HepG2 (cell line): ENCODE measurements around the gene BCAR3. TPM values are rescaled to one million over a fixed set of nuclear protein-coding genes. Genes with fewer than 3 reads are reported as not detected.
A peak's percentile ranks its signal among the peaks of the same experiment; 100 is the strongest.

Experiments
- ATAC-seq: fragments of 200-7000 bp; cut with Tn5 transposase; 3 replicates; pipeline ENCODE4 v1.9.1; 2020; ENCODE audit warnings: mild to moderate bottlenecking, moderate library complexity
- BruUV-seq: library from RNA; stranded (reverse); fragments of 400-500 nt; replicated peaks from 2 replicates; lab custom pipeline; 2021; lab: Mats Ljungman, UMichigan
- CTCF ChIA-PET: fragments of 300-600 bp; formaldehyde crosslinking; extraction: SDS; loops from one replicate; lab custom pipeline; 2021; ENCODE audit warnings: low total read pairs, inconsistent platforms, low intra/inter-chr PET ratio; lab: Yijun Ruan, JAX
- POLR2A ChIA-PET: fragments of 350-600 bp; sonication (Branson Sonifier 250); formaldehyde crosslinking; loops from one replicate; lab custom pipeline; 2020; ENCODE audit warnings: antibody characterized with exemption, inconsistent platforms; lab: Yijun Ruan, JAX
- DNase-seq: peaks from one replicate; pipeline ENCODE4 v3.0.0-alpha.2; 2015; ENCODE audit warnings: low spot score
- FAIRE-seq: peaks from 3 replicates; lab custom pipeline; 2011; peaks lifted over from hg19 to GRCh38; lab: Jason Lieb, UNC
- H2AFZ ChIP-seq: one replicate; pipeline ENCODE4 v1.6.1; 2011; ENCODE audit warnings: low read length, inconsistent platforms
- H3K27ac ChIP-seq: fragments of 300-600 bp; 3 replicates; pipeline ENCODE4 v1.8.0; 2011; ENCODE audit warnings: mixed run types, mild to moderate bottlenecking, mixed read lengths, low read length, inconsistent platforms; ENCODE audit not compliant: insufficient read depth; ENCODE audit errors: extremely low read length
- H3K27me3 ChIP-seq, 2 experiments: fragments of 200-600 bp in 1 of 2; 2 replicates in 1 of 2; 3 replicates in 1 of 2; pipeline versions ENCODE4 v1.6.0 to v1.8.0; 2011; ENCODE audit warnings: low read length in 2 of 2, mild to moderate bottlenecking in 2 of 2, moderate library complexity in 2 of 2, inconsistent platforms in 1 of 2; ENCODE audit not compliant: insufficient read depth in 2 of 2, control insufficient read depth in 1 of 2
- H3K36me3 ChIP-seq, 2 experiments: fragments of 200-600 bp in 1 of 2; replicated peaks in 1 of 2; 2 replicates in 1 of 2; 3 replicates in 1 of 2; pipeline versions ENCODE4 v1.5.1 to v1.8.0; 2011; ENCODE audit warnings: low read length in 2 of 2, inconsistent platforms in 1 of 2; ENCODE audit not compliant: insufficient read depth in 2 of 2, control insufficient read depth in 1 of 2
- H3K4me1 ChIP-seq: 2 replicates; pipeline ENCODE4 v1.5.1; 2012; ENCODE audit warnings: low read length, inconsistent platforms; ENCODE audit not compliant: insufficient read depth
- H3K4me2 ChIP-seq: 2 replicates; pipeline ENCODE4 v1.6.0; 2011; ENCODE audit warnings: low read depth, low read length, inconsistent platforms
- H3K4me3 ChIP-seq, 3 experiments: fragments of 200-600 bp in 1 of 3; sonication (generic), shearing (Covaris generic) in 1 of 3; replicated peaks in 1 of 3; 2 replicates each; pipeline ENCODE4 v1.5.1; 2011 to 2016; ENCODE audit warnings: low read length in 3 of 3, inconsistent platforms in 2 of 3, low read depth in 2 of 3, mild to moderate bottlenecking in 2 of 3, control low read depth in 1 of 3, mixed read lengths in 1 of 3; ENCODE audit not compliant: insufficient read depth in 1 of 3
- H3K79me2 ChIP-seq: one replicate; pipeline ENCODE4 v1.6.1; 2011; ENCODE audit warnings: low read length, inconsistent platforms; ENCODE audit not compliant: insufficient read depth
- H3K9ac ChIP-seq: 2 replicates; pipeline ENCODE4 v1.6.0; 2011; ENCODE audit warnings: mild to moderate bottlenecking, low read depth, low read length, inconsistent platforms; ENCODE audit not compliant: insufficient read depth
- H3K9me3 ChIP-seq: 2 replicates; pipeline ENCODE4 v1.5.1; 2012; ENCODE audit warnings: mild to moderate bottlenecking, low read length
- H4K20me1 ChIP-seq: 2 replicates; pipeline ENCODE4 v1.6.0; 2011; ENCODE audit warnings: inconsistent platforms, mild to moderate bottlenecking, low read length, moderate library complexity; ENCODE audit not compliant: insufficient read depth
- AKAP8 ChIP-seq: sonication (generic); formaldehyde crosslinking; IDR thresholded peaks from 2 replicates; pipeline ENCODE4 v1.5.1; 2020; ENCODE audit warnings: mild to moderate bottlenecking, missing genetic modification reagents
- FOSL2 ChIP-seq: sonication (generic); formaldehyde crosslinking; IDR thresholded peaks from 2 replicates; pipeline ENCODE4 v1.4.0; 2020; ENCODE audit warnings: missing genetic modification reagents
- KLF9 ChIP-seq: IDR thresholded peaks from 2 replicates; pipeline ENCODE4 v1.6.1; 2016; ENCODE audit warnings: low read depth
- MAZ ChIP-seq, 2 experiments: sonication (generic) in 1 of 2; formaldehyde crosslinking in 1 of 2; IDR thresholded peaks; 2 replicates each; pipeline versions ENCODE4 v1.5.0 to v1.6.1; 2012 to 2020; ENCODE audit warnings: low read depth in 2 of 2, mild to moderate bottlenecking in 2 of 2, borderline replicate concordance in 1 of 2, improper control_type of control experiment in 1 of 2, low read length in 1 of 2, missing genetic modification reagents in 1 of 2, moderate library complexity in 1 of 2
- NCOA2 ChIP-seq: sonication (generic); formaldehyde crosslinking; IDR thresholded peaks from 2 replicates; pipeline ENCODE4 v1.8.0; 2022; ENCODE audit warnings: inconsistent platforms
- NR2C2 ChIP-seq: sonication (generic); formaldehyde crosslinking; IDR thresholded peaks from 2 replicates; pipeline ENCODE4 v1.4.0; 2020; ENCODE audit warnings: missing genetic modification reagents, mild to moderate bottlenecking, moderate library complexity, borderline replicate concordance
- PAX8 ChIP-seq: sonication (generic); formaldehyde crosslinking; IDR thresholded peaks from 2 replicates; pipeline ENCODE4 v1.8.0; 2022; ENCODE audit warnings: mild to moderate bottlenecking, missing genetic modification reagents, borderline replicate concordance
- POLR2AphosphoS5 ChIP-seq: IDR thresholded peaks from 2 replicates; pipeline ENCODE4 v1.6.1; 2012; ENCODE audit warnings: low read depth, low read length
- PPARG ChIP-seq: conservative IDR thresholded peaks from 2 replicates; pipeline ENCODE4 v1.6.1; 2016; ENCODE audit warnings: missing biosample characterization, missing genetic modification reagents
- SMAD3 ChIP-seq: sonication (generic); formaldehyde crosslinking; IDR thresholded peaks from 2 replicates; pipeline ENCODE4 v1.4.0; 2020; ENCODE audit warnings: missing genetic modification reagents
- SNAI1 ChIP-seq: sonication (generic); formaldehyde crosslinking; IDR thresholded peaks from 2 replicates; pipeline ENCODE4 v1.5.0; 2020; ENCODE audit warnings: mild to moderate bottlenecking, missing genetic modification reagents, borderline replicate concordance
- ZNF12 ChIP-seq: sonication (generic); formaldehyde crosslinking; IDR thresholded peaks from 2 replicates; pipeline ENCODE4 v1.5.0; 2020; ENCODE audit warnings: missing genetic modification reagents
- ZNF160 ChIP-seq: sonication (generic); formaldehyde crosslinking; IDR thresholded peaks from 2 replicates; pipeline ENCODE4 v1.8.0; 2022; ENCODE audit warnings: mild to moderate bottlenecking, inconsistent platforms, missing genetic modification reagents
- ZNF17 ChIP-seq: sonication (generic); formaldehyde crosslinking; IDR thresholded peaks from 2 replicates; pipeline ENCODE4 v1.5.0; 2020; ENCODE audit warnings: mild to moderate bottlenecking, missing genetic modification reagents
- ZNF207 ChIP-seq: fragments of 450-650 bp; IDR thresholded peaks from 2 replicates; pipeline ENCODE4 v1.6.1; 2016; ENCODE audit warnings: antibody characterized with exemption, borderline replicate concordance
- ZNF572 ChIP-seq: sonication (generic); formaldehyde crosslinking; IDR thresholded peaks from 2 replicates; pipeline ENCODE4 v1.5.1; 2020; ENCODE audit warnings: mild to moderate bottlenecking, missing genetic modification reagents
- ZNF589 ChIP-seq: sonication (generic); formaldehyde crosslinking; conservative IDR thresholded peaks from 2 replicates; pipeline ENCODE4 v1.8.0; 2022; ENCODE audit warnings: mild to moderate bottlenecking, moderate library complexity, missing genetic modification reagents
- ZNF772 ChIP-seq: sonication (generic); formaldehyde crosslinking; IDR thresholded peaks from 2 replicates; pipeline ENCODE4 v1.5.0; 2020; ENCODE audit warnings: mild to moderate bottlenecking, missing genetic modification reagents
- WGBS: methylation state at CpG from one replicate; pipeline ENCODE4 v1.1.6; 2017; ENCODE audit warnings: low lambda C conversion rate; 5-methylcytosine and 5-hydroxymethylcytosine counted together
- in situ Hi-C: cut with HindIII; loops from 2 replicates; pipeline ENCODE4 v1.10.0; 2017; ENCODE audit warnings: low pct_unique_long_range_greater_than_20kb; ENCODE audit not compliant: extremely low pct_ligation_motif_present
- intact Hi-C: fragments of 100-400 bp; cut with micrococcal nuclease; formaldehyde crosslinking; loops from one replicate; pipeline ENCODE4 v1.10.0; 2022; ENCODE audit not compliant: unreplicated experiment
- polyA plus RNA-seq, 8 experiments: library from polyadenylated mRNA; depleted of rRNA in 3 of 8; stranded (reverse) in 7 of 8; unstranded in 1 of 8; fragments of >200 nt; fragmentation: Illumina TruSeq in 4 of 8; extraction: Trizol in 4 of 8; gene quantifications; 2 replicates each; pipeline versions ENCODE4 v1.2.1 to v1.2.3, GENCODE V29; 2011 to 2016; ENCODE audit warnings: low read depth in 4 of 8, missing spikeins in 1 of 8, mixed read lengths in 1 of 8; ENCODE audit not compliant: insufficient read depth in 1 of 8
- total RNA-seq, 5 experiments: library from RNA; depleted of rRNA; stranded (reverse); fragments of >200 nt; fragmentation: Illumina TruSeq; extraction: Trizol; gene quantifications; 2 replicates each; pipeline ENCODE4 v1.2.3, GENCODE V29; 2016; ENCODE audit warnings: low read depth in 1 of 5
- TF ChIP-seq, protein P1 (sequence below): sonication (generic); formaldehyde crosslinking; IDR thresholded peaks from 2 replicates; pipeline ENCODE4 v1.4.0; 2020; ENCODE audit warnings: missing genetic modification reagents, mild to moderate bottlenecking, borderline replicate concordance
- TF ChIP-seq, protein P2 (sequence below): sonication (generic); formaldehyde crosslinking; IDR thresholded peaks from 2 replicates; pipeline ENCODE4 v1.4.0; 2020; ENCODE audit warnings: mild to moderate bottlenecking, missing genetic modification reagents, borderline replicate concordance

Gene BCAR3
- total and polyA plus RNA-seq, 2 of the 13 experiments (the other 11 are each of a cell fraction or from before 2014, with no cell fraction given), result 3.6 to 4.8 TPM

DNA sequence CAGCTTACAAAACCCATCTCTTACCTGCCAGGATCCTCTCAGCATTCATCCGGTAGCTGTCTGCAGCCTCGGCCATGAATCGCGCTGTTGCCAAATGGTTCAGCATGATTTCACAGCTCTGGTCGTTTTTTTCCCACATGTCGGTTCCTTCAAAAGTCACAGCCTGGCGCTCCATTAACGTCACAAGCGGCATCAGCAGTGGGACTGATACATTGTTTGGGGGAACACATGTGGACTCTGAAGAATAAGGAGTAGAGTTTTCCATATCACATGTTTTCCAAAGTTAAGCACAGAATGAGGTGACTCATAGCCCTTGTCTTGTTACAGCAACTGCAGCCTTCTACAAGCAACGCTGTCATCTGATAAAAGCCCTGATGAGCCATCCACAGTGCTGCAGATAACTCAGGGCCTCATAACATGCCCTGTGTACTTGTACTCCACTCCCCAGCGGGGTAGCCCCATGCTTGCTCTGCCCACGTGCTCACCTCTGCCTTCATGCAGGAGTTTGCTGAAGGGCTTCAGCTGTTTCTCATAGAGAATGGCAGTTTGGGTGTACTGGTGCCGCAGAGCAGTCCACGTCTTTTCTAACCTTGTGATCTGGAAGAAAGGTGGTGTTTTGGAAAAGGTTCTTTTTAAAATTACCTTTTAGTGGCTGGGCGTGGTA is 114.2 kb downstream of the BCAR3 start:
- intact Hi-C loops, result no loop called here
- no TSS peak for BruUV-seq
- DNase-seq, result peak; percentile 55
- TF ChIP-seq POLR2AphosphoS5, result no peak
- TF ChIP-seq NCOA2 (CRISPR knock-in tag), result no peak
- no peak for TF ChIP-seq PAX8 (CRISPR knock-in tag)
- TF ChIP-seq, protein P1, sequence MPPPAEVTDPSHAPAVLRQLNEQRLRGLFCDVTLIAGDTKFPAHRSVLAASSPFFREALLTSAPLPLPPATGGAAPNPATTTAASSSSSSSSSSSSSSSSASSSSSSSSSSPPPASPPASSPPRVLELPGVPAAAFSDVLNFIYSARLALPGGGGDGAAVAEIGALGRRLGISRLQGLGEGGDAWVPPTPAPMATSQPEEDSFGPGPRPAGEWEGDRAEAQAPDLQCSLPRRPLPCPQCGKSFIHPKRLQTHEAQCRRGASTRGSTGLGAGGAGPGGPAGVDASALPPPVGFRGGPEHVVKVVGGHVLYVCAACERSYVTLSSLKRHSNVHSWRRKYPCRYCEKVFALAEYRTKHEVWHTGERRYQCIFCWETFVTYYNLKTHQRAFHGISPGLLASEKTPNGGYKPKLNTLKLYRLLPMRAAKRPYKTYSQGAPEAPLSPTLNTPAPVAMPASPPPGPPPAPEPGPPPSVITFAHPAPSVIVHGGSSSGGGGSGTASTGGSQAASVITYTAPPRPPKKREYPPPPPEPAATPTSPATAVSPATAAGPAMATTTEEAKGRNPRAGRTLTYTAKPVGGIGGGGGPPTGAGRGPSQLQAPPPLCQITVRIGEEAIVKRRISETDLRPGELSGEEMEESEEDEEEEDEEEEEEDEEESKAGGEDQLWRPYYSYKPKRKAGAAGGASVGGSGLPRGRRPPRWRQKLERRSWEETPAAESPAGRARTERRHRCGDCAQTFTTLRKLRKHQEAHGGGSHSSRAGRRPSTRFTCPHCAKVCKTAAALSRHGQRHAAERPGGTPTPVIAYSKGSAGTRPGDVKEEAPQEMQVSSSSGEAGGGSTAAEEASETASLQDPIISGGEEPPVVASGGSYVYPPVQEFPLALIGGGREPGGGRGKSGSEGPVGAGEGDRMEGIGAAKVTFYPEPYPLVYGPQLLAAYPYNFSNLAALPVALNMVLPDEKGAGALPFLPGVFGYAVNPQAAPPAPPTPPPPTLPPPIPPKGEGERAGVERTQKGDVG (CRISPR knock-in tag), result no peak
- TF ChIP-seq ZNF589 (CRISPR knock-in tag), result no peak
- TF ChIP-seq SMAD3, result no peak
- TF ChIP-seq ZNF207, result no peak
- TF ChIP-seq ZNF17 (CRISPR knock-in tag), result no peak
- TF ChIP-seq PPARG (CRISPR knock-in tag), result no peak
- TF ChIP-seq ZNF12 (CRISPR knock-in tag), result peak; percentile 89
- TF ChIP-seq NR2C2 (CRISPR knock-in tag), result no peak
- TF ChIP-seq MAZ (IDR thresholded peaks at IDR 0.05; ENCODE audit: borderline replicate concordance, low read depth, low read length), result no peak
- TF ChIP-seq MAZ (CRISPR knock-in tag; IDR thresholded peaks at IDR 0.05; ENCODE audit: low read depth), result no peak
- peak; percentile 74 for TF ChIP-seq FOSL2 (CRISPR knock-in tag)
- no peak for TF ChIP-seq ZNF160 (CRISPR knock-in tag)
- no peak for TF ChIP-seq AKAP8 (CRISPR knock-in tag)
- no peak for TF ChIP-seq KLF9 (CRISPR knock-in tag)
- TF ChIP-seq SNAI1, result no peak
- TF ChIP-seq ZNF772 (CRISPR knock-in tag), result no peak
- no peak for TF ChIP-seq ZNF572
- TF ChIP-seq, protein P2, sequence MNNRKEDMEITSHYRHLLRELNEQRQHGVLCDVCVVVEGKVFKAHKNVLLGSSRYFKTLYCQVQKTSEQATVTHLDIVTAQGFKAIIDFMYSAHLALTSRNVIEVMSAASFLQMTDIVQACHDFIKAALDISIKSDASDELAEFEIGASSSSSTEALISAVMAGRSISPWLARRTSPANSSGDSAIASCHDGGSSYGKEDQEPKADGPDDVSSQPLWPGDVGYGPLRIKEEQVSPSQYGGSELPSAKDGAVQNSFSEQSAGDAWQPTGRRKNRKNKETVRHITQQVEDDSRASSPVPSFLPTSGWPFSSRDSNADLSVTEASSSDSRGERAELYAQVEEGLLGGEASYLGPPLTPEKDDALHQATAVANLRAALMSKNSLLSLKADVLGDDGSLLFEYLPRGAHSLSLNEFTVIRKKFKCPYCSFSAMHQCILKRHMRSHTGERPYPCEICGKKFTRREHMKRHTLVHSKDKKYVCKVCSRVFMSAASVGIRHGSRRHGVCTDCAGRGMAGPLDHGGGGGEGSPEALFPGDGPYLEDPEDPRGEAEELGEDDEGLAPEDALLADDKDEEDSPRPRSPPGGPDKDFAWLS, result no peak

More for the DNA sequence above, 114.2 kb downstream of the BCAR3 start:
- Histone ChIP-seq H3K27ac (no peak overlapping the region), H3K79me2 (no peaks in the 10 kb centered on the region), H3K9ac (no peak overlapping the region), H3K27me3 (no peaks in the 10 kb centered on the region), H3K9me3 (no peaks in the 10 kb centered on the region), H3K4me1 (no peaks in the 10 kb centered on the region), H3K4me3 (no peak overlapping the region), H3K4me2 (no peak overlapping the region), H2AFZ (no peak overlapping the region), H4K20me1 (no peaks in the 10 kb centered on the region), H3K36me3 (peaks cover 6 to 31% of the 10 kb centered on the region in 2 experiments; a peak in 4 of 5 replicates)
- in situ Hi-C loops, result no loop called here
- ATAC-seq (peak; percentile 55), FAIRE-seq (no peak)
- ChIA-PET CTCF (no interaction called here), POLR2A (no interaction called here)
- 88% methylated on average over 15 of the region's 15 CpGs for WGBS
